CD8-positive, alpha-beta memory T cell (primary cell): ENCODE data around the gene GUK1. TPM values are rescaled to one million over a fixed set of nuclear protein-coding genes. Genes with fewer than 3 reads are reported as not detected.

Experiments used
- CTCF ChIA-PET: fragments of 350-600 bp; sonication (Branson Sonifier 250); formaldehyde crosslinking; loops from one replicate; lab custom pipeline; 2021; ENCODE audit warnings: antibody characterized with exemption; lab: Charles Lee
- POLR2A ChIA-PET: fragments of 350-600 bp; sonication (Branson Sonifier 250); formaldehyde crosslinking; loops from one replicate; lab custom pipeline; 2021; ENCODE audit warnings: antibody characterized with exemption; lab: Charles Lee
- DNase-seq, 5 donors: peaks; one replicate each; pipeline versions ENCODE4 v3.0.0 to v3.0.0-alpha.2; 2020 to 2022; ENCODE audit warnings: mixed read lengths in 1 of 5
- H3K27ac ChIP-seq: one replicate; pipeline ENCODE4 v1.7.0; 2013; ENCODE audit warnings: low read depth, mild to moderate bottlenecking, low read length, moderate library complexity
- H3K27me3 ChIP-seq: 2 replicates; pipeline ENCODE4 v1.7.0; 2013; ENCODE audit warnings: low read length, mild to moderate bottlenecking; ENCODE audit not compliant: insufficient read depth, poor library complexity, severe bottlenecking
- H3K36me3 ChIP-seq: 2 replicates; pipeline ENCODE4 v1.7.0; 2013; ENCODE audit warnings: mild to moderate bottlenecking, low read length, moderate library complexity; ENCODE audit not compliant: insufficient read depth
- H3K4me1 ChIP-seq: 2 replicates; pipeline ENCODE4 v1.7.0; 2013; ENCODE audit warnings: mild to moderate bottlenecking, low read length, moderate library complexity; ENCODE audit not compliant: insufficient read depth
- H3K4me3 ChIP-seq: 2 replicates; pipeline ENCODE4 v1.7.0; 2013; ENCODE audit warnings: mild to moderate bottlenecking, low read length
- H3K9me3 ChIP-seq: 2 replicates; pipeline ENCODE4 v1.7.0; 2013; ENCODE audit warnings: mild to moderate bottlenecking, low read length
- H3K27ac Mint-ChIP-seq, 8 donors: one replicate each; pipeline ENCODE4 v1.8.0; 2020 to 2021; ENCODE audit warnings: mixed read lengths in 8 of 8, mild to moderate bottlenecking in 6 of 8, inconsistent platforms in 3 of 8, moderate library complexity in 3 of 8
- H3K27me3 Mint-ChIP-seq, 2 donors: one replicate each; pipeline ENCODE4 v1.8.0; 2020 to 2021; ENCODE audit warnings: mixed read lengths in 2 of 2, mild to moderate bottlenecking in 1 of 2, moderate library complexity in 1 of 2
- H3K36me3 Mint-ChIP-seq, 3 donors: one replicate each; pipeline ENCODE4 v1.8.0; 2020 to 2021; ENCODE audit warnings: mixed read lengths in 3 of 3, inconsistent platforms in 1 of 3, mild to moderate bottlenecking in 1 of 3
- H3K4me1 Mint-ChIP-seq, 3 donors: one replicate each; pipeline ENCODE4 v1.8.0; 2020 to 2021; ENCODE audit warnings: mixed read lengths in 3 of 3, inconsistent platforms in 1 of 3, mild to moderate bottlenecking in 1 of 3
- H3K4me3 Mint-ChIP-seq, 7 donors: one replicate each; pipeline ENCODE4 v1.8.0; 2020 to 2021; ENCODE audit warnings: mixed read lengths in 7 of 7, mild to moderate bottlenecking in 6 of 7, moderate library complexity in 4 of 7, inconsistent platforms in 2 of 7
- H3K9me3 Mint-ChIP-seq, 5 donors: one replicate each; pipeline ENCODE4 v1.8.0; 2020 to 2022; ENCODE audit warnings: mixed read lengths in 5 of 5, mild to moderate bottlenecking in 3 of 5, moderate library complexity in 2 of 5, inconsistent platforms in 1 of 5
- polyA plus RNA-seq: library from polyadenylated mRNA; unstranded; fragments of 300-500 nt; fragmentation: Illumina TruSeq; gene quantifications from one replicate; pipeline ENCODE4 v1.2.3, GENCODE V29; 2021
- total RNA-seq, 2 experiments: library from RNA; stranded (reverse); gene quantifications; one replicate each; pipeline ENCODE4 v1.2.3, GENCODE V29; 2021

The GUK1 gene
- total and polyA plus RNA-seq, 3 experiments from 2014 or later: 222 to 467 (median 245) TPM

DNA sequence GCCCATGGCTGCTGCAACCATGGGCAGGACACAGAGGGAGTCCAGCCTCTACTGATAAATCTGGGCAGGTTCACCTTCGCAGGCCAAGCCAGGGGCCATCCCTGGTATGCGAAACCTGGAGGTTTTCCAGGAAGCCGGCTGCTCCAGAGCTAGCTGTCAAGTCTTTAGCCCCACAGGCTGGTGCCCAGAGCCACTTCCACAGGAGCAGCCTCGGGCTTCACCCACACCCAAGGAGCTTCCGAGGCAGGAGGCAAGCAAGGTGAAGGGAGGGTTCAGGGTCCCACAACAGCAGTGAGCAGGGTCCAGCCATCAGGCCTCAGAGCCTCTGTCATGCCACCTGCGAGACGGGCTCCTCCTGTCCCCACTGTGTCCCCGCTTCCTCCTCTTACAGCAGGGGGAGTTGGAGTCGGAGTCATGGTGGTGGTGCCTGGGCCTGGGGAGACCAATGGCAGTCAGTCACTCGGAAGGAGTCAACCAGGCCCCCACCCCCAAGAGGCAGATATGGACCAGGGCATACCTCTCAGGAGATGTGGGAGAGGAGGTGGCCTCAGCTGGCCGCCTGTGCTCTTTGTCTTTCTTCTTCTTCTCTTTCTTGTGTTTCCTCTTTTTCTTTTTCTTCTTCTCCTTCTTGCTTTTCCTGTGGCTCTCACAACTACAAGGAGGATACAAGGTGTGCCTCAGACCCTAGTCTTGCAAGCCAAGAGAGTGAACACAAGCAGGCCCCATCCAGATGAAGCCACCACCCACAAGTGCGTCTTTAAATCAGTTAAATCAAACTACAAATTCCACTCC lies 39.1 kb upstream of the GUK1 start:
- DNase-seq: no peak
- Histone ChIP-seq H3K36me3 (peaks cover 20% of the 10 kb centered on the region), H3K27ac (peak overlapping the region; percentile 85), H3K4me3 (no peak overlapping the region), H3K9me3 (no peaks in the 10 kb centered on the region), H3K27me3 (no peaks in the 10 kb centered on the region), H3K4me1 (peaks cover 24% of the 10 kb centered on the region)
- peaks cover 0 to 2% of the 10 kb centered on the region in 2 donors for H3K27me3 Mint-ChIP-seq
- H3K27ac Mint-ChIP-seq: peak overlapping the region; percentile 88 to 99 (median 96)
- peak overlapping the region; percentile 79 to 97 (median 84) for H3K4me3 Mint-ChIP-seq
- H3K36me3 Mint-ChIP-seq: peaks cover 4 to 57% (median 4%) of the 10 kb centered on the region in 3 donors
- POLR2A ChIA-PET: interaction anchor here (1.2 to 2.7 kb wide), 2 partner anchors 11 to 18 kb away, joined by 3 to 11 read pairs; partner anchors contain the start of gene ARF1
- H3K4me1 Mint-ChIP-seq: peaks cover 21 to 56% (median 25%) of the 10 kb centered on the region in 3 donors
- H3K9me3 Mint-ChIP-seq: no peaks in the 10 kb centered on the region
- CTCF ChIA-PET: interaction anchor here (0.7 to 1.2 kb wide), 2 partner anchors 19 to 66 kb away, joined by 3 to 4 read pairs; partner anchors contain the start of gene ARF1

DNA sequence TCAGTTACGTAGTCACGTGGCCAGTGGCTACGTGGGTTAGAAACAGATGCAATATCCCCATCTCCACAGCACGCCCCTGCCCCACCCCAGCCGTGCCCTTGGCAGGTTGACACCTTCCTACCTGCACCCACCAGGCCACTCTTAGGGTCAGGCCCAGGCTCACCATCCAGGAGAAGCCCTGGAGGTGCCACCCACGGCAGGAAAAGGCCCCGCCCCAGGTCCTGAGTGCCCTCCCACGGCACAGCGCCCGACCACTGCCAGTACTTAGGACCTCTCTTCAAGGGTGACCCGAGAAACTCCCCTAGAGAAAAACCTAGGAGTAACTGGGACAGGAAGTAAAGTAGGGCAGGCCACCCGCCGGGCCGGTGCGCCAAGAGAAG lies 38.5 kb upstream of the GUK1 start:
- H3K27me3 Mint-ChIP-seq: peaks cover 0 to 2% of the 10 kb centered on the region in 2 donors
- Histone ChIP-seq H3K4me3 (peak overlapping the region; percentile 43), H3K27ac (peak overlapping the region; percentile 85), H3K4me1 (peaks cover 18% of the 10 kb centered on the region), H3K27me3 (no peaks in the 10 kb centered on the region), H3K36me3 (peaks cover 25% of the 10 kb centered on the region), H3K9me3 (no peaks in the 10 kb centered on the region)
- peaks cover 4 to 59% (median 4%) of the 10 kb centered on the region in 3 donors for H3K36me3 Mint-ChIP-seq
- peak overlapping the region; percentile 88 to 99 (median 96) for H3K27ac Mint-ChIP-seq
- CTCF ChIA-PET: interaction anchor here (0.7 to 1.2 kb wide), 3 partner anchors 17 to 65 kb away, joined by 3 to 5 read pairs (median 4); partner anchors contain the start of gene ARF1
- H3K4me3 Mint-ChIP-seq: peak overlapping the region; percentile 79 to 97 (median 84)
- DNase-seq: peak in 2 of 5 donors; percentile 50 to 58
- H3K4me1 Mint-ChIP-seq: peaks cover 19 to 50% (median 22%) of the 10 kb centered on the region in 3 donors
- no peaks in the 10 kb centered on the region for H3K9me3 Mint-ChIP-seq
- POLR2A ChIA-PET: interaction anchor here (0.5 to 2.7 kb wide), 4 partner anchors 12 to 1117 kb away, joined by 3 to 11 read pairs (median 3); partner anchors contain the start of gene ARF1

DNA sequence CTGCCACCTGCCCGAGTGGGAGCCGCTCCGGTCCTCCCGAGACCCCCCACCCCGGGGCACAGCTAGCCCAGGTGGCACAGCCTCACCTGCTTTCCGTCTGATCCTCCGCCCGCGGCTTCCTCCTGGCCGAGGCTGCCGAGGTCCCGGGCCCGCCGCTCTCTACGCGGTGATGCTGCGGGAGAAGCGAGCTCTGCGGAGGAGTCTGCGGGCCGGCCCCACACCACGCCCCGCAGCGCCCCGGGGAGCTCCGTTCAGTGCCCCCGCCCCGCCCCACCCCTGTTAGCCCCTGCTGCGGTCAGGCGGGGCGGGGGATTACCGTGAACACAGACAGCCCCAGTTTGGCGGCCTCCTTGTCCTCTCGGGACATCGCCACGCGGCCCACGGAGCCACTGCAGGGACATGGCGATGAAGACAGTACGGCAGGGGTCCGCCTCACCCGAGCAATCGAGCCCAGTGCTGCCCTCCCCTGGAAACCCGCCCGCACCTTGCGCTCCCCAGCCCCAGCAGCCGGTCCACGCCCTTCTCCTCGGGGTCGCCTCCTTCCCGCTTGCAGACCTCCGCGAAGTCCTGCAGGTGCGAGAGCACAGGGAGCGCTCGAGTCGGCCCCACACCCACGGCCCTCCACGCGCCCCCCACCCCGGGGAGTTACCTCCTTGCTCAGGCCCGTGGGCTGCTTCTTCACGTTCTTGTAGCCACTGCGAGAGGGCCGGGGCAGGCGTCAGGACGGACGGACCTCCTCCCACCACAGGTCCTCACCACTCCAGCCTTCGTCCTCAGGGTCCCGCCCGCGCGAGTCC lies 37.9 kb upstream of the GUK1 start:
- Histone ChIP-seq H3K9me3 (no peaks in the 10 kb centered on the region), H3K4me1 (peaks cover 18% of the 10 kb centered on the region), H3K27me3 (no peaks in the 10 kb centered on the region), H3K36me3 (peaks cover 27% of the 10 kb centered on the region), H3K4me3 (peak overlapping the region; percentile 43), H3K27ac (peak overlapping the region; percentile 85)
- peak; percentile 52 to 80 (median 65) for DNase-seq
- POLR2A ChIA-PET: interaction anchor here (0.5 to 2.7 kb wide), 5 partner anchors 13 to 1118 kb away, joined by 3 to 11 read pairs (median 3); partner anchors contain the start of gene ARF1
- Mint-ChIP-seq H3K9me3 (no peaks in the 10 kb centered on the region), H3K27me3 (peaks cover 0 to 2% of the 10 kb centered on the region in 2 donors), H3K4me1 (peaks cover 19 to 46% (median 22%) of the 10 kb centered on the region in 3 donors), H3K4me3 (peak overlapping the region; percentile 81 to 97 (median 86)), H3K27ac (peak overlapping the region; percentile 82 to 99 (median 95)), H3K36me3 (peaks cover 4 to 59% (median 7%) of the 10 kb centered on the region in 3 donors)
- CTCF ChIA-PET: interaction anchor here (0.7 to 1.2 kb wide), 3 partner anchors 18 to 65 kb away, joined by 3 to 5 read pairs (median 4); partner anchors contain the start of gene ARF1

DNA sequence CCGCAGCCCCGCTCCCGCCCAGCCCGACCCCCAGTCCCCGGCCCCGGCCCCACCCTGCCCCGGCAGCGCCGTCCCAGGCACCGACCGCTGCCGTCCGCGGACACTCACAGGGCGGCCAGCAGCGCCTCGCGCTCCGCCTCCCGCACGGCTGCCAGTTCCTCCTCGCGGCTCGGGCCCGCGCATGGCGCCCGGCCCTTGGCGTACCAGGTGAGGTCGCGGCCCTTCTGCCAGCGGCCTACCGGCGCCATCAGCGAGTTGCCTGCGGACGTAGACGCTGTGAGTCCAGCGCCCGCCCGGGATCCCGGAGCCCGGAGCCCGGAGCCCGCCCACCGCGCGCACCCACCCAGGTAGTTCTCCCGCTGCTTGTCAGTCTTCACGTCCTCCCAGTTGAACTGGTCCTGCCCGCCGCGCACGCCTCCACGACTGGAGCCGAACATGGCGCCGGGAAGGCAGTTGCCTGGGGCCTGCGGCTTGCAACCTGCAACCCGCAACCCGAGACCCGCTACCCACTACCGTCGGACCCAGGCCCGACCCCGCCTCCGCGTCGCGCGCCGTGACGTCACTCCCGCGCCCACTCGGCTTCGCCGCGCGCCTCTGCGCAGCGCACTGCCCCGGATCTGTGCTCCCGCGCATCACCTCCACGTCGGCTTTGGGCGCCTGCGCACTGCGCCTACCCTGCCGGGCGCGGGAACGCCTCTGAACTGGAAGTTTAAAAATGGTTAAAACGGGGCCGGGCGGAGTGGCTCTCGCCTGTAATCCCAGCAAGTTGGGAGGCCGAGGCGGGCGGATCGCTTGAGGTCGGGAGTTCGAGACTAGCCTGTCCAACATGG lies 37.1 kb upstream of the GUK1 start, which contains the start of gene C1orf35:
C1orf35 (minus strand) TSS at position 535 of the 830 bp plus-strand sequence; CDS start at position 437, 98 bp downstream.
- peak; percentile 92 to 95 (median 93) for DNase-seq
- no peaks in the 10 kb centered on the region for H3K9me3 Mint-ChIP-seq
- ChIA-PET CTCF (no interaction called here), POLR2A (interaction anchor here (1.0 to 2.7 kb wide), 2 partner anchors 17 to 20 kb away, joined by 4 to 11 read pairs; partner anchors contain the start of gene ARF1)
- peaks cover 19 to 41% (median 21%) of the 10 kb centered on the region in 3 donors for H3K4me1 Mint-ChIP-seq
- Histone ChIP-seq H3K4me1 (peaks cover 21% of the 10 kb centered on the region), H3K36me3 (peaks cover 25% of the 10 kb centered on the region), H3K4me3 (peak within 1 kb of the TSS; percentile 89), H3K27ac (peak within 1 kb of the TSS; percentile 85), H3K9me3 (no peaks in the 10 kb centered on the region), H3K27me3 (no peaks in the 10 kb centered on the region)
- peak within 1 kb of the TSS; percentile 90 to 97 (median 92) for H3K4me3 Mint-ChIP-seq
- peaks cover 0 to 2% of the 10 kb centered on the region in 2 donors for H3K27me3 Mint-ChIP-seq
- peak within 1 kb of the TSS; percentile 94 to 99 (median 96) for H3K27ac Mint-ChIP-seq
- H3K36me3 Mint-ChIP-seq: peaks cover 4 to 55% (median 7%) of the 10 kb centered on the region in 3 donors

DNA sequence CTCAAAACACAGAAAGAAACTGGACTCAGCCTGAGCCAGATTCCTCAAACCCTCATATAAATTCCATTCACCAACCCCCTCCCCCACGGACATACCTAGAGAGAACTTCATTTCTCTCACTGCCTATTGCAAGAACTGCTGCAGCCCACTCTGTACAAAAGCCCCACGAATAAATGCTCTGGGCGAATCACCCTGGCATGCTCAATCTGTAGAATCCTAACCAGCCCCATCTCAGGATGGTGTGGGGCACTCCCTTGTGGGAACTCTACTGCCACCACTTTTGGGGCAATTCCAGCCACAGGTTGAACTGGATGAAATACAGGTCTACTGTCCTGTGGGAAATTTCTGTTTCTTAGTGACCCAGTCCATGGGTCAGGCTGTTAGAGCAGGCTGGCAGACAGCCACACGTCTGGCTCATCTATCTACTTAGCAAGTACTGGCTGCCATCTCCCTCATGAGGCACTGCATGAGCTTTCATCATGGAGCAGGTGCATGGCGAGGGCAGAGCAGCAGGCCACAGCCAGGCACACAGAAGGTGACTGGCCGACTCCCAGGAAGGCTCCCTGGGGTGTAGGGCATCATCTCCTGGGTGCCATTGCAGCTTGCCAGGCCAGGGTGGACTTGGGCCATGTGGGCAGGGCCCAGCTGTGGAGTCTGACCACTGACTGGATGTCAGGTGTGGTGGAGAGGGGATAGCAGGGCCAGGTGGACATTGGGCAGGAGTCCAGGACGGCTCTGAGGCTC lies 35.4 kb upstream of the GUK1 start:
- ChIA-PET CTCF (no interaction called here), POLR2A (no interaction called here)
- H3K36me3 ChIP-seq: peaks cover 13% of the 10 kb centered on the region

DNA sequence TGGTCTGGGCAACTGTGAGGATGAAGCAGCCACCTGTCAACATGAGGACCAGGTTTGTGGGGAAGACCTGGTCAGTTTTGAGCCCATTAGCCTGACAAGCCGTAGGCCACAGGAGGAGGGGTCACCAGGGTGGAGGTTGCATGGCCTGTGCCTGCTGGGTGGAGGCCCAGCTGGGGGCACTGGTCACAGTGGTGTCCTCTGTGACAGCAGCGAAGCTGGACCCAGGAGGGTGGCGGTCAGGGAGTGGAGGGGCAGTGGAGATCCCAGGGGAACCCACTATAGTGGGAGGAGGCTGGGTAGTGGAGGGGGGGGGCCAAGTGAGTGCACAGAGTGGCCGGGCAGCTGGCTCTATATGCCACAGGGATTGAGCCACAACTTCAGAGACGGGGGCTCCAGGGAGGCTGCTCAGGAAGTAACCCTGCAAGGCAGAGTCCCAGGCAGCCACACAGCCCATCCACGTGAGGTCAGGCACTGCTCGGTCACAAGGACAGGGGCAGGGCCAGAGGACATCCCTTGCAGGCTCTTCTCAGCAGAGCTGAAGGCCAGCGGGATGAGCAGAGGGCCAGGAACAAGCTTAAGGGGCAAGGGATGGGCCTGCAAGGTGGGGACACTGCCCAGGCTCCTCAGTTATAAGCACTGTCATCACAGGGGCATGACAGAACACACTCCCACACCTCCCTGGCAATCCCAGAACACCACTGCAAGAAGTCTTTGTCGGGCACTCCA lies 34.6 kb upstream of the GUK1 start:
- peaks cover 38% of the 10 kb centered on the region for H3K4me1 ChIP-seq
- H3K36me3 ChIP-seq: peaks cover 13% of the 10 kb centered on the region
- no peaks in the 10 kb centered on the region for H3K27me3 Mint-ChIP-seq
- no peaks in the 10 kb centered on the region for H3K9me3 ChIP-seq
- no peak overlapping the region for H3K27ac ChIP-seq
- H3K27ac Mint-ChIP-seq: peak overlapping the region in 3 of 8 donors; percentile 85 to 96 (median 93)
- no peaks in the 10 kb centered on the region for H3K27me3 ChIP-seq
- ChIA-PET POLR2A (interaction anchor here (0.5 to 1.5 kb wide), 2 partner anchors 34 to 381 kb away, joined by 3 to 4 read pairs; no protein-coding TSS in a partner anchor), CTCF (interaction anchor here (1.2 kb wide), 1 partner anchor 61 kb away, joined by 3 read pairs; no protein-coding TSS in a partner anchor)
- peaks cover 0 to 33% (median 5%) of the 10 kb centered on the region in 3 donors for H3K36me3 Mint-ChIP-seq
- no peak for DNase-seq
- peaks cover 30 to 57% (median 37%) of the 10 kb centered on the region in 3 donors for H3K4me1 Mint-ChIP-seq
- no peak overlapping the region for H3K4me3 ChIP-seq
- peak overlapping the region in 2 of 7 donors; percentile 63 to 94 for H3K4me3 Mint-ChIP-seq
- no peaks in the 10 kb centered on the region for H3K9me3 Mint-ChIP-seq

More for the DNA sequence above, 35.4 kb upstream of the GUK1 start:
- Histone ChIP-seq H3K4me3 (no peak overlapping the region), H3K9me3 (no peaks in the 10 kb centered on the region), H3K27ac (no peak overlapping the region), H3K4me1 (peaks cover 30% of the 10 kb centered on the region), H3K27me3 (no peaks in the 10 kb centered on the region)
- Mint-ChIP-seq H3K27ac (peak overlapping the region in 7 of 8 donors; percentile 47 to 96 (median 61)), H3K4me3 (peak overlapping the region; percentile 63 to 94 (median 92)), H3K9me3 (no peaks in the 10 kb centered on the region), H3K36me3 (peaks cover 0 to 40% (median 5%) of the 10 kb centered on the region in 3 donors), H3K4me1 (peaks cover 27 to 51% (median 31%) of the 10 kb centered on the region in 3 donors), H3K27me3 (peaks cover 0 to 2% of the 10 kb centered on the region in 2 donors)
- DNase-seq: no peak
